GM04503 (cell line): ENCODE results near the gene AQP10.
A peak's percentile ranks its signal among the peaks of the same experiment; 100 is the strongest.
"Not testable (repeated sequence)": the region's sequence is repeated elsewhere in the genome, so short reads cannot be mapped to it uniquely, and the experiment has no call there.

Experiments
- DNase-seq: peaks from one replicate; pipeline ENCODE4 v3.0.0-alpha.2; 2012; ENCODE audit warnings: low read depth

The AQP10 gene, protein sequence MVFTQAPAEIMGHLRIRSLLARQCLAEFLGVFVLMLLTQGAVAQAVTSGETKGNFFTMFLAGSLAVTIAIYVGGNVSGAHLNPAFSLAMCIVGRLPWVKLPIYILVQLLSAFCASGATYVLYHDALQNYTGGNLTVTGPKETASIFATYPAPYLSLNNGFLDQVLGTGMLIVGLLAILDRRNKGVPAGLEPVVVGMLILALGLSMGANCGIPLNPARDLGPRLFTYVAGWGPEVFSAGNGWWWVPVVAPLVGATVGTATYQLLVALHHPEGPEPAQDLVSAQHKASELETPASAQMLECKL

DNA sequence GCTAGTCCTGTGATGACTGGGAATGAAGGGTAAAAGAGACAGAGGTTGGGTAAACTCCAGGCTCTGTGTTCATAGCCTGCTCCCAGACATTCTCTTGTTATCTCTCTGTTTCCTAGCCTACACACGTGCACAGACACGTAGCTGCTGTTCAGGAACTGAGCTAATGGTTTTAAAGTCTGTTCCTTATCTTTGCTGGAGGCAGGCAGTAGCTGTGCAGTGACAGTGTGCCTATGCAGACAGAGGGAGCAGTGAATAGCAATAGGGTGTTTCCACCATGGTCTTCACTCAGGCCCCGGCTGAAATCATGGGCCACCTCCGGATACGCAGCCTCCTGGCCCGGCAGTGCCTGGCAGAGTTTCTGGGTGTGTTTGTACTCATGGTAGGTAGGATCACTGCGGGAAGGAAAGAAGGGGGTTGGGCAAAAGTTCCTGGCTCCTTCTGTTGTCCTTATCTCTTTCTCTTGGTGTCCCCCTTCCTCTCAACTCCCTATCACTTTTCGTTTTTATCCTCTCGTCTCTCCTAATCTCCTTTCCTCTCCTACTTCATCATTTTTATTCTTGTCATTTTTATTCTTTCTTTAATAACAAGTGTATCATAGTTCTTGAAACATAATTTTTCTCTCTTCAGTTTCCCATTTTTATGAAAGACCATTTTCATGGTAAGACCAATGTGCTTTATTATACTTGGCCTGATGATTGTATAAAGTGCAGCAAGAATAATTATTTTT, at the start of gene AQP10:
Gene AQP10 (plus strand): TSS at position 212 of the 727 bp plus-strand sequence. CDS start 63 bp downstream, at position 275.
- no peak for DNase-seq

DNA sequence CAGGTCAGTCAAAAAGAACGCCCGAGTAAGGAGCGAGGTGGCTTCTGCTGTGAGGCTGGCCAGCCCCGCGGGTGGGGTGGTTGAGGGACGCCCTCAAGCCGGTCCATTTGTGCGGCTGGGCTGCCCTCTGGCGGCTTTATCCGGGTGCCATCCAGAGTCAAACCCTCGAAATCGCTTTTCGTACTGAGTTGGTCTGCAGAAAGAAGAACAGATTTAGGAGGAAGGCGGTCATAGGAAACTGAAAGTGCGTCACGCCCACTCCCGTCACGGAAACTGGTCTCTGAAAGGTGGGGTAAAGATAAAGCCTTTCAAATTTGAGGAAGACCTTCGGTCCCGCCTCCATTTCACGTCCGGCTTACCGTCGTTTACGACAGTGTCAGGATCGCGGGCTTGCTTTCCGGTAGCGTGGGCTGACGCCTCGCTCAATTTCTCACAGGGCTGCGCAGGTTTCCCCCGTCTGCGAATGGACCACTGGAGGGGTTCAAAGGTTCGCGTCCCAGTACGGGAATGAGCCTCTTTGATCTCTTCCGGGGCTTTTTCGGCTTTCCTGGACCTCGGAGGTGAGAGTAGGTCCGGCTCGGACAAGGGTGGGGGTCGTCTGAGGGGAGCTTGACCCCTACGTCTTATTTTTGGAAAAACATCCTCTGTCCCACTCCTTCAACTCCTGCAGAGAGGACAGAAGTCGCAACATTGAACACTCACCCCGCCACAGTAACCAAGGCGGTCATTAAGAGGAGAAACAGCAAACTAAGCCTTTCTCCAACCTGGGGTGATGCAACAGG, 48.5 kb upstream of the AQP10 start, which contains the start of gene HAX1:
Gene HAX1 (plus strand): TSS at position 413 of the 782 bp plus-strand sequence. CDS start 95 bp downstream, at position 508.
- peak; percentile 91 for DNase-seq

DNA sequence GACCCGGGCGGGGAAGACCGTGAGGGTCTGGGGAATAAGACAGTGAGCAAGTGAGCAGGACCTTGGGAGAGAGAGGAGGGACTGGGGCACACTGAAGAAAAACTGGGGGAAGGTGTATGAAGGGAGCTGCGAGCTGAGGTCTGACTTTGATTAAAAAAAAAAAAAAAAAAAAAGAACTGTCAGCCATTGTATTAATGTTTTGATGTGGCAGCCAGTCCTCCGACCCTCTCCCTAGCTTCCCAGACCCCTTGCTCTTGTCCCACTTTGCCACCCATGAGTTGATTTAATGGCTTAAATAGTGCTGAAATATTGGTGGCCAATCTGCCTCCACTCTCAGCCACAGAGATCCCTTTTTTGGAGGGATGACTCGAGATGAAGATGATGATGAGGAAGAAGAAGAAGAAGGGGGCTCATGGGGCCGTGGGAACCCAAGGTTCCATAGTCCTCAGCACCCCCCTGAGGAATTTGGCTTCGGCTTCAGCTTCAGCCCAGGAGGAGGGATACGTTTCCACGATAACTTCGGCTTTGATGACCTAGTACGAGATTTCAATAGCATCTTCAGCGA, 47.8 kb upstream of the AQP10 start:
- no peak for DNase-seq

DNA sequence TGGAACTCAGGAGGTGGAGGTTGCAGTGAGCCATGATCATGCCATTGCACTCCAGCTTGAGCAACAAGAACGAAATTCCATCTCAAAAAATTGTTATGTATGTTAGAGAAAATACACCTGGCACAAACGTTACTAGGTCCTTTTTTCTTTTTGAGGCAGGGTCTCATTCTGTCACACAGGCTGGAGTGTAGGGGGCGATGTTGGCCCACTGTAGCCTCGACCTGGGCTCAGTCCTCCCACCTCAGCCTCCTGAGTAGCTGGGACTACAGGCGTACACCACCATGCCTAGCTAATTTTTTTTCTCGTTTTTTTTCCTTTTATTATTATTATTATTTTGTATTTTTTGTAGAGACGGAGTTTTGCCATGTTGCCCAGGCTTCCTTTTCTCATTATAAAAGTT, 44.1 kb upstream of the AQP10 start:
- DNase-seq = no peak

DNA sequence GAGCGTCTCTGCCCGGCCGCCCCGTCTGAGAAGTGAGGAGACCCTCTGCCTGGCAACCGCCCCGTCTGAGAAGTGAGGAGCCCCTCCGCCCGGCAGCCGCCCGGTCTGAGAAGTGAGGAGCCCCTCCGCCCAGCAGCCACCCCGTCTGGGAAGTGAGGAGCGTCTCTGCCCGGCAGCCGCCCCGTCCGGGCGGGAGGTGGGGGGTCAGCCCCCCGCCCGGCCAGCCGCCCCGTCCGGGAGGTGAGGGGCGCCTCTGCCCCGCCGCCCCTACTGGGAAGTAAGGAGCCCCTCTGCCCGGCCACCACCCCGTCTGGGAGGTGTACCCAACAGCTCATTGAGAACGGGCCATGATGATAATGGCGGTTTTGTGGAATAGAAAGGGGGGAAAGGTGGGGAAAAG, 33.3 kb upstream of the AQP10 start:
- not testable (repeated sequence) for DNase-seq

DNA sequence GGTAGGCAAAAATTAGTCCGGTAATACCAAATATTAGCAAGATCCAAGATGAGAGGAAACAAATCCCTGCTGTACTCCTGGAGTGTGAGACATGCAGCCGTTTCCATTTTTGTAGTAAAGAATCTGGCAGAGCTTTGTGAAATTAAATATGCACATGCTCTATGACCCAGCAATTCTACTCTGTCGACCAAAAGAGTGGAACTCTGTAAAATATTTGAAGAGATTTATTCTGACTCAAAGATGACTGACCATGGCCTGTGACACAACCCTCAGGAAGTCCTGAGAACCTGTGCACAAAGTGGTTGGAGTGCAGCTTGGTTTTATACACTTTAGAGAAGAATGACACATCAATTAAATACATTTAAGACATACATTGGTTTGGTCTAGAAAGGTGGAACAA, 32.2 kb upstream of the AQP10 start:
- no peak for DNase-seq

DNA sequence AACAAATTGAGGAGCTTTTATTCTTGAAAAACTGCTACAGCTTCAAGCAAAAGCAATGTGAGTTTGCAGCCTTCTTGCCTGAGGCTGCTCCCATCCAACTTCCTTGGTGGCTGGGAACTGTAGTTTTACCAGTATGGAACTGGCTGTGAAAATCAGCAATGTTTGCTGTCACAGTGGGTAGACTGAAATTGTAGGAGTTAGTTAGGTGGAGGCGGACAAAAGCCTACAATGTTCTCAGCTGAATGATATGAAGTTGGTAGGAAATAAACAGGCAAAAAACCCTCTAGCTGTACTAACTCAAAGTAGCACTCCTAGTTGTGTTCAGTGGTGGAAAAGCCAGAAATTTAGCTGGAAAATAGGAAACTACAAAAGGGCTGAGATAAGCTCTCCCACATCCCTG, 30.0 kb upstream of the AQP10 start:
- DNase-seq = no peak

DNA sequence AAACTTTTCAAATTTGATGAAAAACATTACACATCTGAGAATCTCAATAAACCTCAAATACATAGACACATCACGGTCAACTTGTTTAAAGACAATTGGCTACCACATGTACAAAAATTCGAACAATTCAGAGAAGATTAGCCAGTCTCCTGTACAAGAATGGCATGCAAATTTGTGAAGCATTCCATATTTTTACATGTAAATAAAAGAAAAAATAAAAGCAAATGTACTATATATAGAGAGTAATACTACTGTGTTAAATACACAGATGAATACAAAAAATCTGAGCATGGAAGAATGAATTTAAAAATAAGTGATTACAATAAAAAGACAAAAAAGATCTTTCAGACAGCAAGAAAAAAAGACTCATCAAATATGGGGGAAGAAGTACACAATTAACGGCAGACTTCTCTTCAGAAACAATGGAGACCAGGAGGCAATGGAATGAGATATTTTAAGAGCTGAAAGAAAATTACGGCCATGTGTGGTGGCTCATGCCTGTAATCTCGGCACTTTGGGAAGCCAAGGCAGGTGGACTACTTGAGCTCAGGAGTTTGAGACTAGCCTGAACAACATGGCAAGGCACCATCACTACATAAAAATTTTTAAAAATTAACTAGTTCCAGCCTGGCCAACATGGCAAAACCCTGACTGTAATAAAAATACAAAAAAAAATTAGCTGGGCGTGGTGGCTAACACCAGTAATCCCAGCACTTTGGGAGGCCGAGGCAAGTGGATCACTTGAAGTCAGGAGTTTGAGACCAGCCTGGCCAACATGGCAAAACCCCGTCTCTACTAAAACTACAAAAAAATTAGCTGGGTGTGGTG, 25.3 kb upstream of the AQP10 start:
- no peak for DNase-seq

DNA sequence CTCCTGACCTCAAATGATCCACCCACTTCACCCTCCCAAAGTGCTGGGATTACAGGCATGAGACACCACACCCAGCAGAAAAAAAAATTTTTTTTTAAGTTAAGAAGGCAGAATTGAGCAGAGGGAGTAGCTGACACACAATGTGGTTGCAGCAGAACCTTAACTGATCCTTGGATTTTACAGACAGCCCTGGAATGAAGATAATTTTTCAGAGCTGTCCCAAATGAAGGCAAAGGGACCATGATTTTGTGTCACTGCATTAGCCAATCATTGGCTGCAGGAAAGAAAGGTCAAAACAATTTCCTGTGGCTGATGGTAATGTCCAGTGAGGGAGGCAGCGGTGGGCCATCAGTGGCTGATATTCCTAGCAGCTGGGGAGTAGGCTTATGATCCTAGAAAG, 19.3 kb upstream of the AQP10 start:
- DNase-seq = no peak

DNA sequence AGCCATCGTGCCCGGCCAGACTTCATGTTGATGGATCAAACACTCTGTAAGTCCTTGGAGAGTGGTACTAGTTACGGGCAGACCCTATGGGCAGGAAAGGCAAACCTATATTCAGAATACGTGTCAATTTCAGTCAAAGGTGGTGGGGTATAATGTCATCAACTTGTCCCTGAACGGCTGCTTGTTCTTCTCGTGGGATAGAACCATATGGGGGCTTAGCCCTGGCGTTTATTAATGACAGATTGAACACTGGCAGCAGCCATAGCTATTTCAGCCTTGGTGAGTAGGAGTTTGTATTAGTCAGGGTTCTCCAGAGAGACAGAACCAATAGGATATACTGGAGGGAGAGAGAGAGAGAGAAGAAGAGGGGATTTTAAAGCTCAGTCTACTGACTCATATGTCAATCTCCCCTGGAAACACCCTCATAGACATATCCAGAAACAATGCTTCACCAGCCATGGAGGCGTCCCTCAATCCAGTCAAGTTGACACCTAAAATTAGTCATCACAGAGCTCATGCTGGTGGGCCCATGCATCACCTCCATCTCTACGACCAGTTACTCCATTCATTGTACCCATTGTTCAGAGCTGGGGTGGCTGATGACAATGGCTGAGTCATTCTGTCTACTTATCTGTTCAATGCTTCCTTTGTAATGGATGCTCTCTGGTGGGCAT, 16.1 kb upstream of the AQP10 start:
- no peak for DNase-seq

DNA sequence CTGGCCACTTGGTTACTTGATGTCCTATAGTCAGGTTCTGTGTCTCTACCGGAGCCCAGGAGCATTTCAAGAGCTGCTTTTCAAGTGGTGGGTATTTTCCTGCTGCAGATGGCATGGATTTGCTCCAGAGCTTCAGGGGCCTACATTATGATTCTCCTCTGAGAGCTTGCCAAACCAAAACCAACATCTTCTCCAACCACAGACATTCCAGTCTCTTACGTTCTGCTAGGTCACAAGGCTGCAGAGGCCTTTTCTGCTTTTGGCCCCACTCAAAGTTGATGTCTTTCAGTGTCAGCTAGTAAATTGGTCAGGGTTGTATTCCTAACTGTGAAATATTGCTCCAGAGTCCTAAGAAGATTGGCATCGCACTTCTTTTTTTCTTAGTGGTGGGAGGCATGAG, 14.7 kb upstream of the AQP10 start:
- peak; percentile 57 for DNase-seq

DNA sequence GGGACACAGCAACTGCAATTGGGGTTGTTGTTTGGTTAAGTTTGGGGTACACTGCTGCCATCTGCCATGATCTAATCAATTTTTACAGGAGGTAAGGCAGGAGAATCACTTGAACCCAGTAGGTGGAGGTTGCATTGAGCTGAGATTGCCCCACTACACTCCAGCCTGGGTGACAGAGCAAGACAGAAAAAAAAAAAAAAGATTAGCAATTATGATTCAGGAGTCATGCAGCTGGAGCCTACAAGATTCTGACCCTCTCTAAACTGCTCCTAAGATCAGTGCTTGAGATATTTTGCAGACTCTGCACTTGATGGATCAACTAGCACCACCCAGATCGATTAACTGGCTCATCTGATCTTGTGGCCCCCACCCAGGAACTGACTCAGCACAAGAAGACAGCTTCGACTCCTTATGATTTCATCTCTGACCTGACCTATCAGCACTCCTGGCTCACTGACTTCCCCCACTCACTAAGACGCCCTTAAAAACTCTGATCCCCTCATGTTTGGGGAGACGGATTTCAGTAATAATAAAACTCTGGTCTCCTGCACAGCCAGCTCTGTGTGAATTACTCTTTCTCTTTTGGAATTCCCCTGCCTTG, 13.1 kb upstream of the AQP10 start:
- not testable (repeated sequence) for DNase-seq

DNA sequence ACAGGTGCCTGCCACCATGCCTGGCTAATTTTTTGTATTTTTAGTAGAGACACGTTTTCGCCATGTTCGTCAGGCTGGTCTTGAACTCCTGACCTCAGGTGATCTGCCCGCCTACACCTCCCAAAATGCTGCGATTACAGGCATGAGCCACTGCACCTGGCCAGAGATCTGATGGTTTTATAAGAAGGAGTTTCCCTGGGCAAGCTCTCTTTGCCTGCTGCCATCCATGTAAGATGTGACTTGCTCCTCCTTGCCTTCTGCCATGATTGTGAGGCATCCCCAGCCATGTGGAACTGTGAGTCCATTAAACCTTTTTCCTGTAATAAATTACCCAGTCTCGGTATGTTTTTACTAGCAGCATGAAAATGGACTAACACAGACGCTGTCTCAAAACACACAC, 11.8 kb upstream of the AQP10 start:
- not testable (repeated sequence) for DNase-seq

DNA sequence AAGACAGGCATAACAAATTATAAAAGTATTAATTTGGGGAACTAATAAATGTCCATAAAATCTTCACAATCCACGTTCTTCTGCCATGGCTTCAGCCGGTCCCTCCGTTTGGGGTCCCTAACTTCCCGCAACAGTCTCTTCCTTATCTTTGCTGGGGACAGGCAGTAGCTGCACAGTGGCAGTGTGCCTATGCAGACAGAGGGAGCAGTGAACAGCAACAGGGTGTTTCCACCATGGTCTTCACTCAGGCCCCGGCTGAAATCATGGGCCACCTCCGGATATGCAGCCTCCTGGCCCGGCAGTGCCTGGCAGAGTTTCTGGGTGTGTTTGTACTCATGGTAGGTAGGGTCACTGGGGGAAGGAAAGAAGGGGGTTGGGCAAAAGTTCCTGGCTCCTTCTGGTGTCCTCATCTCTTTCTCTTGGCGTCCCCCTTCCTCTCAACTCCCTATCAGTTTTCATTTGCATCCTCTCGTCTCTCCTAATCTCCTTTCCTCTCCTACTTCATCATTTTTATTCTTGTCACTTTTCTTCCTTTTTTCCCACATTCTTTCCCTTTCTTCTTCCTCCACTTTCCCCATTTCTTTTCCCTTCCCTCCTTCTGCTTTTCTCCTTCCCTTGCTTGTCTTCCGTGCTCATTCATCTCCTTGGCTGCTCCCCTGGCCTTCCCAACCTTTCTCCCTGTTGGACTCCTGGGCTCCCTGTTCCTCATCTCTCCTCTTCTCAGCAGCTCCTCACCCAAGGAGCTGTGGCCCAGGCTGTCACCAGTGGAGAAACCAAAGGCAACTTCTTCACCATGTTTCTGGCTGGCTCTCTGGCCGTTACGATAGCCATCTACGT, 8.4 kb upstream of the AQP10 start:
- DNase-seq = not testable (repeated sequence)

DNA sequence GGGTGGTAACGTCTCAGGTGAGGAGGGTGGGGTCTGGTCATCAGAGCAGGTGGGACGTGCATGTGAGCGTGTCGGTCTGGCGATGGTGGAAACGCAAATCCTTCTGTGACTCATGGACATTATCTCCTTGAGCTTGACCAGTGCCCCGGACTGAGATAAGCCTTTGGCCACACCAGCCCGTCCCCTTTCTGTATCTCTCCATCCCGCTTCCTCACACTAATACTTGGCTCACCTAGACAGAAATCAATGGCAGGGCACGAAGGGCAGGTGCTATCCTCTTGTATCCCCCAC, 7.9 kb upstream of the AQP10 start:
- no peak for DNase-seq

DNA sequence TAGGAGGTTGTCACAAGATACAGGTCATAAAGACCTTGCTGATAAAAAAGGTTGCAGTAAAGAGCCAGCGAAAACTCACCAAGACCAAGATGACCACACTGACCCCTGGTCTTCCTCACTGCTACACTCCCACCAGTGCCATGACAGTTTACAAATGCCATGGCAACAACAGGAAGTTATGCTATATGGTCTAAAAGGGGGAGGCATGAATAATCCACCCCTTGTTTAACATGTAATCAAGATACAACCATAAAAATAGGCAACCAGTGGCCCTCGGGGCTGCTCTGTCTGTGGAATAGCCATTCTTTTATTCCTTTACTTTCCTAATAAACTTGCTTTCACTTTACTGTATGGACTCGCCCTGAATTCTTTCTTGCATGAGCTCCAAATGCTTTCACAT, 6.7 kb upstream of the AQP10 start:
- not testable (repeated sequence) for DNase-seq

DNA sequence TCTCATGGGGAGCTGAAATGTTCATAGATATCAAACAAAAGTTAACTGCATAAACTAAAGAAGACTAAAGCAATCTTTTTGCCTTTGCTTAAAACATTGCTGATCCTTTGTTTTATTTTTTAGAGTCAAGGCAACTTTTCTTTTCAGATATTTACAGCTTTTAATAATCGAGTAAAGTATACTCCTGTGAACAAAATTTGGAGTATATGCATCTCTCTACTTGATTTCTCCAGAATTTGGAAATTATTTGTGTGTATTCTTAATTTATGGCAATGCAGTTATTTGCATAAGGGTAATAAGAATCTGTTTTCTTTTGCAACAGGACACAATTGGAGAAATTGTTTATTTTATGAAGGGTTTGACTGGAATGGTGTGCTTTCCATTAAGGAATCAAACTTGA, 4.2 kb upstream of the AQP10 start:
- DNase-seq = no peak

DNA sequence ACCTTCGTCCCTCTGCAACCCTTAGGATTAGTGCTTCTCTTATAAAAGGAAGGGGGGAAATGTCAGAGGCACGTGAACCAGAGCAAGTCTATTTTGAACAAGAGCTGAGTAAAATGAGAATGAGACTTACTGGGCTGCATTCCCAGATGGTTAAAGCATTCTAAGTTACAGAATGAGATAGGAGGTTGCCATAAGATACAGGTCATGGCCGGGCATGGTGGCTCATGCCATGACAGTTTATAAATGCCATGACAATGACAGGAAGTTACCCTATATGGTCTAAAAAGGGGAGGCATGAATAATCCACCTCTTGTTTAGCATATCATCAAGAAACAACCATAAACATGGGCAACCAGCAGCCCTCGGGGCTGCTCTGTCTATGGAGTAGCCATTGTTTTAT, 2.5 kb upstream of the AQP10 start:
- DNase-seq = no peak

DNA sequence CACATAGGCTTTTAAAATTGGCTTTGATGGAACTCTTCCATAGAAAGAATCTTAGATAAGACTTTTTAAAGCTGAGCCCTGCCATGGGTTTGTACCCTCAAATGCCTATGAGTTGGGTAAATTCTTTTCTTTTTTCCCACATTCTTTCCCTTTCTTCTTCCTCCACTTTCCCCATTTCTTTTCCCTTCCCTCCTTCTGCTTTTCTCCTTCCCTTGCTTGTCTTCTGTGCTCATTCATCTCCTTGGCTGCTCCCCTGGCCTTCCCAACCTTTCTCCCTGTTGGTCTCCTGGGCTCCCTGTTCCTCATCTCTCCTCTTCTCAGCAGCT, 679 bp downstream of the AQP10 start:
- not testable (repeated sequence) for DNase-seq

DNA sequence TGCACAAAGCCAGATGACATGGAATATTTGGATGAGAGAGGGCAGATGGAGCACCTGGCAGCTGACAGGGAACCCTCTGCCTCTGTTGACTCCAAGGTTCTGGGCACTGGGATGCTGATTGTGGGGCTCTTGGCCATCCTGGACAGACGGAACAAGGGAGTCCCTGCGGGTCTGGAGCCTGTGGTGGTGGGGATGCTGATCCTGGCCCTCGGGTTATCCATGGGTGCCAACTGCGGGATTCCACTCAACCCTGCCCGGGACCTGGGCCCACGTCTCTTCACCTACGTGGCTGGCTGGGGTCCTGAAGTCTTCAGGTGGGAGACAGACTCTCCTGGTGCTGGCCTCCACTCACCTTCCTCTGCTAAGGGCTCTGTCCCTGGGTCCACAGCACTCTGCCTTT, 2.6 kb downstream of the AQP10 start:
- no peak for DNase-seq
